Stimulated activated CD8-positive, alpha-beta memory T cell treated with anti-CD3 and anti-CD28 coated beads, Interleukin-15, amount 100 ng/mL, for 1 hour (primary cell): Measurements from ENCODE around the gene CCNH.

ENCODE experiments used
- DNase-seq: peaks from one replicate; pipeline ENCODE4 v3.0.0-alpha.2; 2020; ENCODE audit warnings: low read depth

The CCNH gene

GRCh38 chr5:87403409-87403808 lies 9.3 kb downstream of the CCNH start:
- DNase-seq: no peak

GRCh38 chr5:87401626-87402025 lies 11.1 kb downstream of the CCNH start:
- no peak for DNase-seq

- no peak for DNase-seq
These were observed 12.3 kb downstream of the CCNH start for GRCh38 chr5:87400305-87400899.

- no peak for DNase-seq
These were observed 13.0 kb downstream of the CCNH start for GRCh38 chr5:87399720-87400119.

- DNase-seq: no peak
These were observed 13.6 kb downstream of the CCNH start for GRCh38 chr5:87398981-87399614.

GRCh38 chr5:87394411-87395165 lies 18.1 kb downstream of the CCNH start:
- no peak for DNase-seq

GRCh38 chr5:87393331-87393730 lies 19.4 kb downstream of the CCNH start:
- no peak for DNase-seq

- DNase-seq: no peak
These were observed 19.9 kb downstream of the CCNH start for GRCh38 chr5:87392801-87393200.

- DNase-seq: no peak
These were observed 20.6 kb downstream of the CCNH start for GRCh38 chr5:87392170-87392569.

GRCh38 chr5:87390576-87391199 lies 22.0 kb downstream of the CCNH start:
- no peak for DNase-seq

GRCh38 chr5:87390075-87390474 lies 22.7 kb downstream of the CCNH start:
- DNase-seq: no peak

GRCh38 chr5:87389296-87390034 lies 23.3 kb downstream of the CCNH start:
- no peak for DNase-seq

GRCh38 chr5:87388129-87388528 lies 24.6 kb downstream of the CCNH start:
- no peak for DNase-seq

- DNase-seq: no peak
These were observed 26.9 kb downstream of the CCNH start for GRCh38 chr5:87385802-87386201.

- no peak for DNase-seq
These were observed 29.5 kb downstream of the CCNH start for GRCh38 chr5:87383216-87383615.

- no peak for DNase-seq
These were observed 30.5 kb downstream of the CCNH start for GRCh38 chr5:87382224-87382623.

- no peak for DNase-seq
These were observed 40.0 kb downstream of the CCNH start for GRCh38 chr5:87372705-87373104.

GRCh38 chr5:87369431-87369830 lies 43.3 kb downstream of the CCNH start:
- no peak for DNase-seq

GRCh38 chr5:87368601-87369000 lies 44.1 kb downstream of the CCNH start:
- DNase-seq: no peak

GRCh38 chr5:87367243-87367642 lies 45.5 kb downstream of the CCNH start:
- DNase-seq: no peak

- no peak for DNase-seq
These were observed 51.1 kb downstream of the CCNH start for GRCh38 chr5:87361536-87362213.

- DNase-seq: no peak
These were observed 51.7 kb downstream of the CCNH start for GRCh38 chr5:87361031-87361445.
